Thyroid gland (tissue), 4 donors: ENCODE results near the gene SUPT6H.

Source experiments
- CTCF ChIP-seq, 6 experiments: fragments of 200-600 bp in 3 of 6; fragments of 450-650 bp in 3 of 6; sonication (generic) in 3 of 6; IDR thresholded peaks; one replicate each; pipeline ENCODE4 v1.5.1; 2016 to 2019; ENCODE audit warnings: antibody characterized with exemption in 6 of 6, mild to moderate bottlenecking in 2 of 6, inconsistent platforms in 1 of 6, moderate library complexity in 1 of 6
- POLR2A ChIP-seq, 2 donors: fragments of 450-650 bp; IDR thresholded peaks; one replicate each; pipeline ENCODE4 v1.6.1; 2017; ENCODE audit warnings: antibody characterized with exemption in 2 of 2, mild to moderate bottlenecking in 2 of 2, moderate library complexity in 1 of 2

GRCh38 chr17:28734712-28735241 is 72.8 kb downstream of the SUPT6H start:
- TF ChIP-seq CTCF (IDR thresholded peaks at IDR 0.05) (no peak), POLR2A (IDR thresholded peaks at IDR 0.05) (no peak)
